ENCODE measurements around the gene PSMD4. TPM values are rescaled to one million over a fixed set of nuclear protein-coding genes. Genes with fewer than 3 reads are reported as not detected.
A peak's percentile ranks its signal among the peaks of the same experiment; 100 is the strongest.

Gene PSMD4
- total and polyA plus RNA-seq, 4 donors, result 96.9 to 212 (median 178) TPM

DNA sequence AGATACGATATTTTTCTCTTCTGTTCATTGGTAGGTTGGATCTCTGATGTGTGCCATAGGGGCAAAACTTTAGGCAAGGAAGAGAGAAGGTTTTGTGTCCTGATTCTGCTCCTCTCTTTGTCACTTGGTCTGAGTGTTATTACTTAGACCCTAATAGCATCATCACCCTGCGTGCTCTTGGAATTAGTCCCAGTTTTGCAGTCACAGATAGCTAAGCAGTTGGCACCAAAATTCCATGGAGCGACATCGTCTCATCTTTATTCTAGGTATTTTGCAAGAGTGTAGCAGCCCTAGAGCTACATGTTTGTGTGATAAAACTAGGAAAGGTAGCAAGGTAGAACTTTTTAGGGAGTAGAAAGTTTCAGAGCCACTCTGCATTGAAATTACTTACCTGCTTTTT lies 32.4 kb upstream of the PSMD4 start:
- 88 to 92% methylated on average over 4 of the region's 4 CpGs for WGBS, 2 donors
- DNase-seq, result no peak
- Histone ChIP-seq H3K36me3 (ENCODE audit: control insufficient read depth in 4 of 4, insufficient read depth in 4 of 4, low read length in 4 of 4) (peaks cover 5 to 17% (median 9%) of the 10 kb centered on the region in 4 donors), H3K4me3 (no peak overlapping the region), H3K27ac (ENCODE audit: low read depth in 1 of 2, low read length in 1 of 2) (no peak overlapping the region), H3K27me3 (ENCODE audit: control insufficient read depth in 3 of 3, insufficient read depth in 3 of 3, low read length in 2 of 3) (no peaks in the 10 kb centered on the region), H3K9ac (ENCODE audit: insufficient read depth in 1 of 2, low read length in 2 of 2) (no peak overlapping the region), H3K4me1 (ENCODE audit: control insufficient read depth in 5 of 5, insufficient read depth in 5 of 5, low read length in 5 of 5) (peaks cover 0 to 6% (median 0%) of the 10 kb centered on the region in 5 donors), H3K9me3 (ENCODE audit: control insufficient read depth in 4 of 4, insufficient read depth in 3 of 4, low read length in 3 of 4) (no peaks in the 10 kb centered on the region)
- ATAC-seq (ENCODE audit: insufficient read depth, low FRiP score), result no peak
- TF ChIP-seq, protein P1, sequence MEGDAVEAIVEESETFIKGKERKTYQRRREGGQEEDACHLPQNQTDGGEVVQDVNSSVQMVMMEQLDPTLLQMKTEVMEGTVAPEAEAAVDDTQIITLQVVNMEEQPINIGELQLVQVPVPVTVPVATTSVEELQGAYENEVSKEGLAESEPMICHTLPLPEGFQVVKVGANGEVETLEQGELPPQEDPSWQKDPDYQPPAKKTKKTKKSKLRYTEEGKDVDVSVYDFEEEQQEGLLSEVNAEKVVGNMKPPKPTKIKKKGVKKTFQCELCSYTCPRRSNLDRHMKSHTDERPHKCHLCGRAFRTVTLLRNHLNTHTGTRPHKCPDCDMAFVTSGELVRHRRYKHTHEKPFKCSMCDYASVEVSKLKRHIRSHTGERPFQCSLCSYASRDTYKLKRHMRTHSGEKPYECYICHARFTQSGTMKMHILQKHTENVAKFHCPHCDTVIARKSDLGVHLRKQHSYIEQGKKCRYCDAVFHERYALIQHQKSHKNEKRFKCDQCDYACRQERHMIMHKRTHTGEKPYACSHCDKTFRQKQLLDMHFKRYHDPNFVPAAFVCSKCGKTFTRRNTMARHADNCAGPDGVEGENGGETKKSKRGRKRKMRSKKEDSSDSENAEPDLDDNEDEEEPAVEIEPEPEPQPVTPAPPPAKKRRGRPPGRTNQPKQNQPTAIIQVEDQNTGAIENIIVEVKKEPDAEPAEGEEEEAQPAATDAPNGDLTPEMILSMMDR (IDR thresholded peaks at IDR 0.05; ENCODE audit: control extremely low read depth, extremely low read depth), result no peak

- 88 to 97% methylated on average over 6 of the region's 6 CpGs for WGBS, 2 donors
- TF ChIP-seq, protein P1 (IDR thresholded peaks at IDR 0.05; ENCODE audit: control extremely low read depth, extremely low read depth), result no peak
- no peaks in the 10 kb centered on the region for H3K9me3 ChIP-seq (ENCODE audit: control insufficient read depth in 4 of 4, insufficient read depth in 3 of 4, low read length in 3 of 4)
- H3K36me3 ChIP-seq (ENCODE audit: control insufficient read depth in 4 of 4, insufficient read depth in 4 of 4, low read length in 4 of 4), result peaks cover 51 to 69% (median 63%) of the 10 kb centered on the region in 4 donors
- no peak overlapping the region for H3K9ac ChIP-seq (ENCODE audit: insufficient read depth in 1 of 2, low read length in 2 of 2)
- ATAC-seq (ENCODE audit: insufficient read depth, low FRiP score) (no peak), DNase-seq (no peak)
- no peaks in the 10 kb centered on the region for H3K27me3 ChIP-seq (ENCODE audit: control insufficient read depth in 3 of 3, insufficient read depth in 3 of 3, low read length in 2 of 3)
- no peak overlapping the region for H3K27ac ChIP-seq (ENCODE audit: low read depth in 1 of 2, low read length in 1 of 2)
- H3K4me3 ChIP-seq, result no peak overlapping the region
- no peaks in the 10 kb centered on the region for H3K4me1 ChIP-seq (ENCODE audit: control insufficient read depth in 5 of 5, insufficient read depth in 5 of 5, low read length in 5 of 5)
Measured at GRCh38 chr1:151235235-151235634, 19.3 kb upstream of the PSMD4 start.

DNA sequence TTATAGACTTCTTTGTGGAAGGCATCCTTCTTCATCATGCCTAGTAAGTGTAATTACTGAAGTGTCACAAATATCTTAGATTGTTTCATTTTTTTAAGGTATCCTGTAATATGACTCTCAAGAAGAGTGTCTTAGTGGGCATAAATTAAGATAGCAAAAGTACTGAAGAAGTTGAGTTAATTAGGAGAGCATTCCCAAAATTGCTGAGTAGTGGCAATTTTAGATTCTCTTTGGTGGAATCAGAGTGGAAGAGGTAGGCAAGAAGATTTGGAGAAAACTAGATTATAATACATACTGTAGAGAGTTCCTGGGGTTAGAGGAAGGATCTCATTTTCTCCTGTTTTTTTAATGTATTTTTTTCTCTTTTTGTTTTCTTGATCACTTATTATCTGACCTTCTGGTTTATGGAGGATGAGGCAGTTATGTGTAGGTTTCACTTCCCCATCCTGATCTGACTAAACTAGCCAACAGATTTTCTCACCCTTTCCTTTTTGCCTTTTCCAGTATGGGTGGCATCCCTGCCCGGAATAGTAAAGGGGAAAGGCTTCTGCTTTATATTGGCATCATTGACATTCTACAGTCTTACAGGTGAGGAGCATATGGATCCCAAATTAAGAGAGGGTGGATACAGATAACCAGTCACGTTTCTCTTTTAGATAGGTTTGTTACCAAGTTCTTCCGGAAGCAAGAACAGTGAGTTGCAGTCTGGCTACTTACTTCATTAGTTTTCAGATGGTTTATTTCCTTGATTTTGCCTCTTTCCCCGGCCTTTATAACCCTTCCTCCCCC lies 16.7 kb upstream of the PSMD4 start:
- TF ChIP-seq, protein P1 (IDR thresholded peaks at IDR 0.05; ENCODE audit: control extremely low read depth, extremely low read depth), result no peak
- WGBS, 2 donors, result 89 to 92% methylated on average over 4 of the region's 4 CpGs
- no peak for DNase-seq
- Histone ChIP-seq H3K4me3 (no peak overlapping the region), H3K4me1 (ENCODE audit: control insufficient read depth in 5 of 5, insufficient read depth in 5 of 5, low read length in 5 of 5) (no peaks in the 10 kb centered on the region), H3K27ac (ENCODE audit: low read depth in 1 of 2, low read length in 1 of 2) (peak overlapping the region in 1 of 2 donors; percentile 2), H3K9ac (ENCODE audit: insufficient read depth in 1 of 2, low read length in 2 of 2) (no peak overlapping the region), H3K36me3 (ENCODE audit: control insufficient read depth in 4 of 4, insufficient read depth in 4 of 4, low read length in 4 of 4) (peaks cover 47 to 72% (median 62%) of the 10 kb centered on the region in 4 donors), H3K9me3 (ENCODE audit: control insufficient read depth in 4 of 4, insufficient read depth in 3 of 4, low read length in 3 of 4) (no peaks in the 10 kb centered on the region), H3K27me3 (ENCODE audit: control insufficient read depth in 3 of 3, insufficient read depth in 3 of 3, low read length in 2 of 3) (no peaks in the 10 kb centered on the region)
- ATAC-seq (ENCODE audit: insufficient read depth, low FRiP score), result no peak

GRCh38 chr1:151238467-151238739 lies 16.1 kb upstream of the PSMD4 start:
- no peak for ATAC-seq (ENCODE audit: insufficient read depth, low FRiP score)
- WGBS, 2 donors, result 74 to 88% methylated on average over 1 of the region's 1 CpG
- peak overlapping the region in 1 of 2 donors; percentile 17 for H3K27ac ChIP-seq (ENCODE audit: low read depth in 1 of 2, low read length in 1 of 2)
- no peak overlapping the region for H3K4me3 ChIP-seq
- peaks cover 48 to 76% (median 65%) of the 10 kb centered on the region in 4 donors for H3K36me3 ChIP-seq (ENCODE audit: control insufficient read depth in 4 of 4, insufficient read depth in 4 of 4, low read length in 4 of 4)
- no peak for DNase-seq
- no peaks in the 10 kb centered on the region for H3K4me1 ChIP-seq (ENCODE audit: control insufficient read depth in 5 of 5, insufficient read depth in 5 of 5, low read length in 5 of 5)
- H3K9me3 ChIP-seq (ENCODE audit: control insufficient read depth in 4 of 4, insufficient read depth in 3 of 4, low read length in 3 of 4), result no peaks in the 10 kb centered on the region
- H3K9ac ChIP-seq (ENCODE audit: insufficient read depth in 1 of 2, low read length in 2 of 2), result no peak overlapping the region
- no peaks in the 10 kb centered on the region for H3K27me3 ChIP-seq (ENCODE audit: control insufficient read depth in 3 of 3, insufficient read depth in 3 of 3, low read length in 2 of 3)
- TF ChIP-seq, protein P1 (IDR thresholded peaks at IDR 0.05; ENCODE audit: control extremely low read depth, extremely low read depth), result no peak

Data from lung (tissue), 12 donors.